Nephron (organoid): ENCODE results near the gene ARAP1.

ENCODE experiments used
- H3K27ac Mint-ChIP-seq, 3 experiments: 2 replicates each; pipeline ENCODE4 v1.8.0; 2020; ENCODE audit warnings: mixed read lengths in 3 of 3, mild to moderate bottlenecking in 2 of 3, moderate library complexity in 1 of 3
- H3K27me3 Mint-ChIP-seq: 2 replicates; pipeline ENCODE4 v1.8.0; 2021; ENCODE audit warnings: low read depth, mild to moderate bottlenecking, moderate library complexity, mixed read lengths
- H3K36me3 Mint-ChIP-seq: 2 replicates; pipeline ENCODE4 v1.8.0; 2020; ENCODE audit warnings: low read depth, mixed read lengths
- H3K4me1 Mint-ChIP-seq: 2 replicates; pipeline ENCODE4 v1.8.0; 2020; ENCODE audit warnings: mixed read lengths
- H3K4me3 Mint-ChIP-seq, 3 experiments: 2 replicates each; pipeline ENCODE4 v1.8.0; 2020; ENCODE audit warnings: mild to moderate bottlenecking in 3 of 3, mixed read lengths in 3 of 3, moderate library complexity in 2 of 3
- H3K9me3 Mint-ChIP-seq: 2 replicates; pipeline ENCODE4 v1.8.0; 2020; ENCODE audit warnings: mixed read lengths
- TF ChIP-seq, protein P1 (sequence below), 3 experiments: fragments of 200-600 bp; sonication (generic); IDR thresholded peaks; one replicate each; pipeline ENCODE4 v1.5.0; 2021; ENCODE audit warnings: antibody characterized with exemption in 3 of 3; ENCODE audit not compliant: unreplicated experiment in 3 of 3

ARAP1 gene

DNA sequence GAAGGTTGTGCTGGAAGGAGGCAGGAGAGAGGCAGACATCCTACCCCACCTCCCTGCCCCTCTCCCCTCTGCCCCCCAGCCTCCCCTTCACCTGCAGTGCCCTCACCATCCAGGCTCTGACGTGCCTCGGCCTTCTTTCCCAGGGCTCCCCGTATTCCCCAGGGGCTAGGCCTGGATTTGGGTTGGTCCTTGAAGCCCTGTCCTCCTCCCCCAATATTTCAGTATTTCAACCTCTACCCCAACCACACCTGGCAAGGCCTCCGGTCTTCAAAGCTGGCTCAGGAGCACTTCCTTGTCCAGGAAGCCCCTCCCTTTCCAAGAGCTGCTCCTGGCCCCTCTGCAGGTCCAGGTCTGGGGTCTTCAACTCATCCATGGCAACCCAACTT is 69.4 kb downstream of the ARAP1 start:
- H3K27me3 Mint-ChIP-seq: peaks cover 32% of the 10 kb centered on the region
- no peak overlapping the region for H3K27ac Mint-ChIP-seq
- H3K9me3 Mint-ChIP-seq: no peaks in the 10 kb centered on the region
- H3K4me1 Mint-ChIP-seq: peaks cover 13% of the 10 kb centered on the region
- TF ChIP-seq, protein P1, sequence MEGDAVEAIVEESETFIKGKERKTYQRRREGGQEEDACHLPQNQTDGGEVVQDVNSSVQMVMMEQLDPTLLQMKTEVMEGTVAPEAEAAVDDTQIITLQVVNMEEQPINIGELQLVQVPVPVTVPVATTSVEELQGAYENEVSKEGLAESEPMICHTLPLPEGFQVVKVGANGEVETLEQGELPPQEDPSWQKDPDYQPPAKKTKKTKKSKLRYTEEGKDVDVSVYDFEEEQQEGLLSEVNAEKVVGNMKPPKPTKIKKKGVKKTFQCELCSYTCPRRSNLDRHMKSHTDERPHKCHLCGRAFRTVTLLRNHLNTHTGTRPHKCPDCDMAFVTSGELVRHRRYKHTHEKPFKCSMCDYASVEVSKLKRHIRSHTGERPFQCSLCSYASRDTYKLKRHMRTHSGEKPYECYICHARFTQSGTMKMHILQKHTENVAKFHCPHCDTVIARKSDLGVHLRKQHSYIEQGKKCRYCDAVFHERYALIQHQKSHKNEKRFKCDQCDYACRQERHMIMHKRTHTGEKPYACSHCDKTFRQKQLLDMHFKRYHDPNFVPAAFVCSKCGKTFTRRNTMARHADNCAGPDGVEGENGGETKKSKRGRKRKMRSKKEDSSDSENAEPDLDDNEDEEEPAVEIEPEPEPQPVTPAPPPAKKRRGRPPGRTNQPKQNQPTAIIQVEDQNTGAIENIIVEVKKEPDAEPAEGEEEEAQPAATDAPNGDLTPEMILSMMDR (IDR thresholded peaks at IDR 0.05; ENCODE audit: unreplicated experiment in 3 of 3): no peak
- peaks cover 8% of the 10 kb centered on the region for H3K36me3 Mint-ChIP-seq
- H3K4me3 Mint-ChIP-seq: no peak overlapping the region

DNA sequence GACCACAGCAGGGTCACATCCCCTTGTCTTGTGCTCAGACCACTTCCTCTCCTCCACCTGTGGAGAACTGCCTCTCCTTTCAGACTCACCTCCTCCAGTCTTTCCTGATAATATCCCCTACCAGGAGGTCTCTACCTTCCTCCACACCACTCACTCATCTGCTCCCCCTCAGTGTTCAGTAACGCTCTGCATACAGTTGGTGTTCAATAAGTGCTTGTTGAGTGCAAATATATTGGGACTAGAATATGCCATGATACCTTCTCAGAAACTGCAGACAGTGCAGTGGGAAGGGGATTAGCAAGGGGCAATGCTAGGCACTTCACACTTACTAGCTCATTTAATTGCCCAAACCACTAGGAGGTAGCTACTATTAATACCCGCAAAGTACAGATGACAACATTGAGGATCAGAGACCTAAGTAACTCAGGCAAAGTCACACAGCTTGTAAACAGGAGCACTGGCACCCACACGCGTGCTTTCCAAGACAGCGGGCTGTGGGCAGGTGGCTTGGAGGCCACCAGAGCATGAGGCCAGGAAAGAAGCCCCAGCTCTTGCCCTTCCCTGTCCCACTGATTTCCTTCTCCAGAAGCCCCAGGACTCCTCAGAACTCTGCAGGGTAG is 69.9 kb downstream of the ARAP1 start:
- H3K4me1 Mint-ChIP-seq: peaks cover 13% of the 10 kb centered on the region
- H3K9me3 Mint-ChIP-seq: no peaks in the 10 kb centered on the region
- peaks cover 37% of the 10 kb centered on the region for H3K27me3 Mint-ChIP-seq
- H3K27ac Mint-ChIP-seq: no peak overlapping the region
- no peak overlapping the region for H3K4me3 Mint-ChIP-seq
- TF ChIP-seq, protein P1 (IDR thresholded peaks at IDR 0.05; ENCODE audit: unreplicated experiment in 3 of 3): no peak
- H3K36me3 Mint-ChIP-seq: peaks cover 8% of the 10 kb centered on the region

DNA sequence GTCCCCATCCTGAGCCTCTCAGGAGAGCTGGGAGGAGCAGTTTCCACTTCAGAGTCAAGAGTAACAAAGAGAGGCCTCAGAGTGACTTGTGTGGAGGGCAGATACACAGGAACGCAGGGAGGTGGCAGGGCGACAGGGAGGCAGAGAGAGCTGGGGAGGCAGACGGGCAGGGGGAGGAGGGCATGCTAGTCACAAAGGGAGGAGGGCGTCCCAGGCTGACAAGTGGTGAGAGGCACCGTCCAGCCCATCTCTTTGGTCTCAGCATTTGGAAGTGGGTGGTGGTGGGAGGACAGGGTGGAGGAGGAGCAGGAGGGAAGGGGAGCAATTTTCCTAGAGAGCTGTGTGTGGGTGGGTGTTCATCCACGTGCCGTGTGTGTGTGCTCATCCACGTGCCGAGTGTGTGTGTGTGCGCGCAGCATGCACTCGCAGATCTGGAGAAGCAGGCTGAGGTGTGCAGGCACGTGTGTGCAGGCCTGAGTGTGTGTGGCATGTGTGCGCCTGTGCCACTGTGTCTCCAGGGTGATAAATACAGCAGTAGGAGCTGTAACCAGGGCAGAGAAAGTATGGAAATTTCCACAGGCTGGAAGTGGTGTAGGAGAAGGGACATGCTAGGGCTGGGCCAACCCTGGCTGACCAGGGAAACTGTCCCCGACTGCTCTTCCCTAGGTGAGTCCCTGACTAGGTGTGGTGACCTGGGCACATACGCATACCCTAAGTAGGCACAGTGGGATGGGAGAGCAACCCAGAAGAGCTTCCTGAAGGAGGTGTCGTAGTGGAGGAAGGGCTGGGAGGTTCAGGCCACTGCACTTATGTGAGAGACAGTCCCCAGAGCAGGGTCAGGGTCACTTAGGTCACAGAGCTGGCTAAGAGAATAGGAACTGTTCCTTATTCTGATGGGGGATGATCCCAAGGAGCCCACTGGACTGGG is 70.7 kb downstream of the ARAP1 start:
- peaks cover 4% of the 10 kb centered on the region for H3K36me3 Mint-ChIP-seq
- no peak overlapping the region for H3K27ac Mint-ChIP-seq
- peaks cover 6% of the 10 kb centered on the region for H3K4me1 Mint-ChIP-seq
- TF ChIP-seq, protein P1 (IDR thresholded peaks at IDR 0.05; ENCODE audit: unreplicated experiment in 3 of 3): no peak
- H3K9me3 Mint-ChIP-seq: no peaks in the 10 kb centered on the region
- H3K4me3 Mint-ChIP-seq: no peak overlapping the region
- H3K27me3 Mint-ChIP-seq: peaks cover 45% of the 10 kb centered on the region

DNA sequence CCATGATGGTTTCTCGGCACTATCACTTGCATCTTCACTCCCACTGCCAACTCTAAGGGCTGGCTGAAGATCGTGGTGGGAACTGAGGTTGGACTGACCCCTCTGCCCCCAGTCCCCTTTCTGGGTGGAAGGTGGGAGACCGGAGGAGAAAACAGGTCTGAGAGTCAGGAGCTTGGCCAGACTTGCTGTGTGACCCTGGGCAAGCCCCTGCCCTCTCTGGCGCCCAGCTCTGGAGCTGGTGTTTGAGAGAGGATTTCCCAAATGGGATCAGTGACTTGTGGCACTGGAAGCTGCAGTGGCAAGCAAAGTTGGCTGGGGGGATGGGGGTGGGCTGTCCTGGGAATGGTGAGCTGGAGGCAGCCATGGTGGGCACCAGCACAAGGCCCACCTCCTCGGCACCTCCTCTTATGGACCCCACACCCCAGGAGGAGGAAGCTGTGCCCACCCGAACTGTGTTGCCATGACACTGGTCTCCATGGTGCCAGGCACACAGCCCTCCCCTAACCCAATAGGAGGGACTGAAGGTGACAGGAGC is 71.5 kb downstream of the ARAP1 start:
- no peaks in the 10 kb centered on the region for H3K4me1 Mint-ChIP-seq
- peaks cover 53% of the 10 kb centered on the region for H3K27me3 Mint-ChIP-seq
- H3K36me3 Mint-ChIP-seq: no peaks in the 10 kb centered on the region
- H3K4me3 Mint-ChIP-seq: no peak overlapping the region
- H3K27ac Mint-ChIP-seq: no peak overlapping the region
- no peaks in the 10 kb centered on the region for H3K9me3 Mint-ChIP-seq
- TF ChIP-seq, protein P1 (IDR thresholded peaks at IDR 0.05; ENCODE audit: unreplicated experiment in 3 of 3): no peak

DNA sequence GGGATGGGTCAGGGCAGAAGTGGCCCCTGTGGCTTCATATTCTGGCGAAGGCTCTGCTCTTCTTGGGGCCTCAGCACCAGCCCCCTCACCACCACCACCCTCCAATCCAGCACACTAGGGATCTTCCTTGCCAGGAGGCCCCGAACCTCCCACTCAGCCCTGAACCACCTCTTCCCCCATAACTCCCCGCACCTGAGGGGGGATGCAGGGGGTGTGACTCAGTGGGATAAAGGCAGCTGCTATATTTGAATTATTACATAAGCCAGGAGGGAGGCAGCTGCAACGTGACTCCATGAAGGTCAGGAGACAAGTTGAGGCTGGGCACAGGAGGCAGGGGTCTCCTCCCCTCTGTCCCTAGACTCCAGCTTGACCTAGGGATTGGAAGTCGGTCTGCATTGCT is 72.3 kb downstream of the ARAP1 start:
- H3K36me3 Mint-ChIP-seq: no peaks in the 10 kb centered on the region
- H3K27me3 Mint-ChIP-seq: peaks cover 61% of the 10 kb centered on the region
- H3K27ac Mint-ChIP-seq: no peak overlapping the region
- TF ChIP-seq, protein P1 (IDR thresholded peaks at IDR 0.05; ENCODE audit: unreplicated experiment in 3 of 3): no peak
- no peaks in the 10 kb centered on the region for H3K4me1 Mint-ChIP-seq
- no peak overlapping the region for H3K4me3 Mint-ChIP-seq
- H3K9me3 Mint-ChIP-seq: no peaks in the 10 kb centered on the region
